Neural cell (in vitro differentiated cells): ENCODE data around the gene ARHGAP35. TPM values are rescaled to one million over a fixed set of nuclear protein-coding genes. Genes with fewer than 3 reads are reported as not detected.
"Not testable (repeated sequence)": the region's sequence is repeated elsewhere in the genome, so short reads cannot be mapped to it uniquely, and the experiment has no call there.

Experiments
- H2AFZ ChIP-seq: fragments of 200-600, 300-800 bp; sonication (generic), shearing (Covaris generic); 2 replicates; pipeline ENCODE4 v1.6.0; 2014; ENCODE audit warnings: low read depth, mild to moderate bottlenecking, antibody characterized with exemption, low read length, moderate library complexity
- H3F3A ChIP-seq: fragments of 200-600 bp; shearing (Covaris generic); 2 replicates; pipeline ENCODE4 v1.6.1; 2016; ENCODE audit warnings: mild to moderate bottlenecking, moderate library complexity, mixed read lengths, antibody characterized with exemption, low read length; ENCODE audit not compliant: insufficient read depth, poor library complexity, severe bottlenecking
- H3K27ac ChIP-seq: fragments of 200-600, 300-800 bp; sonication (generic), shearing (Covaris generic); 2 replicates; pipeline ENCODE4 v1.5.1; 2014; ENCODE audit warnings: mild to moderate bottlenecking, low read length, moderate library complexity
- H3K27me3 ChIP-seq: fragments of 300-800, 200-600 bp; sonication (generic), shearing (Covaris generic); 2 replicates; pipeline ENCODE4 v1.6.0; 2014; ENCODE audit warnings: mild to moderate bottlenecking, low read depth, low read length, moderate library complexity; ENCODE audit not compliant: insufficient read depth
- H3K36me3 ChIP-seq: fragments of 300-800, 200-600 bp; sonication (generic), shearing (Covaris generic); 2 replicates; pipeline ENCODE4 v1.5.1; 2014; ENCODE audit warnings: mild to moderate bottlenecking, antibody characterized with exemption, low read length, moderate library complexity; ENCODE audit not compliant: insufficient read depth
- H3K4me2 ChIP-seq: fragments of 300-800, 200-600 bp; sonication (generic), shearing (Covaris generic); 2 replicates; pipeline ENCODE4 v1.6.0; 2014; ENCODE audit warnings: mild to moderate bottlenecking, low read length
- H3K4me3 ChIP-seq: fragments of 300-800, 200-600 bp; sonication (generic), shearing (Covaris generic); 2 replicates; pipeline ENCODE4 v1.5.1; 2014; ENCODE audit warnings: mild to moderate bottlenecking, low read length, moderate library complexity
- H3K79me2 ChIP-seq: fragments of 200-600 bp; shearing (Covaris generic); replicated peaks from 2 replicates; pipeline ENCODE4 v1.6.0; 2014; ENCODE audit warnings: mild to moderate bottlenecking, low read length, moderate library complexity; ENCODE audit not compliant: insufficient read depth
- H3K9ac ChIP-seq: fragments of 300-800, 200-600 bp; sonication (generic), shearing (Covaris generic); 2 replicates; pipeline ENCODE4 v1.6.1; 2016; ENCODE audit warnings: mild to moderate bottlenecking, low read length, mixed read lengths
- H3K9me2 ChIP-seq: fragments of 200-600 bp; shearing (Covaris generic); 2 replicates; pipeline ENCODE4 v1.6.1; 2016; ENCODE audit warnings: mild to moderate bottlenecking, low read length, mixed read lengths; ENCODE audit not compliant: insufficient read depth
- H3K9me3 ChIP-seq: fragments of 200-600, 300-800 bp; sonication (generic), shearing (Covaris generic); 2 replicates; pipeline ENCODE4 v1.6.1; 2016; ENCODE audit warnings: mild to moderate bottlenecking, mixed run types, low read length, moderate library complexity, mixed read lengths
- H4K20me1 ChIP-seq: fragments of 200-600 bp; shearing (Covaris generic); 2 replicates; pipeline ENCODE4 v1.6.1; 2016; ENCODE audit warnings: mild to moderate bottlenecking, mixed run types; ENCODE audit not compliant: insufficient read depth
- CTCF ChIP-seq: fragments of 450-650 bp; IDR thresholded peaks from 2 replicates; pipeline ENCODE4 v1.5.1; 2014; ENCODE audit warnings: antibody characterized with exemption, mild to moderate bottlenecking, moderate library complexity; ENCODE audit not compliant: poor library complexity, severe bottlenecking
- EP300 ChIP-seq: fragments of 450-650 bp; conservative IDR thresholded peaks from 2 replicates; pipeline ENCODE4 v1.6.1; 2014; ENCODE audit warnings: antibody characterized with exemption, mild to moderate bottlenecking, moderate library complexity; ENCODE audit not compliant: poor library complexity, severe bottlenecking
- EZH2 ChIP-seq: fragments of 200-600, 300-800 bp; shearing (Covaris generic), sonication (generic); IDR thresholded peaks from 2 replicates; pipeline ENCODE4 v1.6.1; 2014; ENCODE audit warnings: antibody characterized with exemption, low read length, borderline replicate concordance, mild to moderate bottlenecking; ENCODE audit not compliant: insufficient read depth, poor library complexity, severe bottlenecking
- MXI1 ChIP-seq: fragments of 450-650 bp; conservative IDR thresholded peaks from 2 replicates; pipeline ENCODE4 v1.6.1; 2014; ENCODE audit warnings: antibody characterized with exemption, mild to moderate bottlenecking; ENCODE audit not compliant: poor library complexity, severe bottlenecking
- POLR2AphosphoS5 ChIP-seq: IDR thresholded peaks from 2 replicates; pipeline ENCODE4 v1.6.1; 2012
- RAD21 ChIP-seq: fragments of 450-650 bp; conservative IDR thresholded peaks from 2 replicates; pipeline ENCODE4 v1.6.1; 2014; ENCODE audit warnings: antibody characterized with exemption, mild to moderate bottlenecking, moderate library complexity
- REST ChIP-seq: IDR thresholded peaks from 2 replicates; pipeline ENCODE4 v1.6.1; 2012; ENCODE audit warnings: borderline replicate concordance
- SMC3 ChIP-seq: fragments of 450-650 bp; conservative IDR thresholded peaks from 2 replicates; pipeline ENCODE4 v1.6.1; 2014; ENCODE audit warnings: antibody characterized with exemption, mild to moderate bottlenecking, moderate library complexity; ENCODE audit not compliant: poor library complexity
- TAF1 ChIP-seq: IDR thresholded peaks from 2 replicates; pipeline ENCODE4 v1.6.1; 2012; ENCODE audit warnings: low read depth
- polyA plus RNA-seq: library from polyadenylated mRNA; depleted of rRNA; stranded (reverse); fragments of >200 nt; gene quantifications from 2 replicates; pipeline ENCODE4 v1.2.3, GENCODE V29; 2014

Gene ARHGAP35
- polyA plus RNA-seq, 1 donor from 2014 or later = 29.5 TPM

DNA sequence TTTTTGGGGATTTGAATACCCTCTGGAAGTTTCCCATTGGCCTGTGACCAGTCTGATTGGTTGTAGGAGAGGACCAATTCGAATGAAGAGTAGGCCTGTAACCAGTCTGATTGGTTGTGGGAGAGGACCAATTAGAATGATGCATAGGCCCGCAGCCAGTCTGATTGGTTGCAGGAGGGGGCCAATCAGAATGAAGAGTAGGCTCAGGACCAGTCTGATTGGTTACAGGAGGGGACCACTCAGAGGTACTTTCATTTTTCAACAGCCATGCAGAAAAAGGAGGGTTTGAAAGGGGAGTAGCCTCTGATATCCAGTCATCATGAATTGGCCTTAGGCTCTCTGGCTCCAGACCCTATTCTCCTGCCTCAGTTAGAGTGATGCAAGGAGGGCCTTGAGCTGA lies 42.0 kb upstream of the ARHGAP35 start:
- H3K9me2 ChIP-seq = no peaks in the 10 kb centered on the region
- TF ChIP-seq CTCF (no peak), EZH2 (no peak), EP300 (no peak), RAD21 (no peak), TAF1 (no peak), REST (no peak), MXI1 (no peak), POLR2AphosphoS5 (no peak), SMC3 (no peak)
- H3K9ac ChIP-seq = no peak overlapping the region
- no peak overlapping the region for H2AFZ ChIP-seq
- H3K4me3 ChIP-seq = no peak overlapping the region
- H3K4me2 ChIP-seq = no peak overlapping the region
- H3K27ac ChIP-seq = no peak overlapping the region
- H3K27me3 ChIP-seq = no peaks in the 10 kb centered on the region
- H3K9me3 ChIP-seq = no peaks in the 10 kb centered on the region
- H3F3A ChIP-seq = no peaks in the 10 kb centered on the region
- no peaks in the 10 kb centered on the region for H3K36me3 ChIP-seq
- no peaks in the 10 kb centered on the region for H4K20me1 ChIP-seq
- H3K79me2 ChIP-seq = no peaks in the 10 kb centered on the region

DNA sequence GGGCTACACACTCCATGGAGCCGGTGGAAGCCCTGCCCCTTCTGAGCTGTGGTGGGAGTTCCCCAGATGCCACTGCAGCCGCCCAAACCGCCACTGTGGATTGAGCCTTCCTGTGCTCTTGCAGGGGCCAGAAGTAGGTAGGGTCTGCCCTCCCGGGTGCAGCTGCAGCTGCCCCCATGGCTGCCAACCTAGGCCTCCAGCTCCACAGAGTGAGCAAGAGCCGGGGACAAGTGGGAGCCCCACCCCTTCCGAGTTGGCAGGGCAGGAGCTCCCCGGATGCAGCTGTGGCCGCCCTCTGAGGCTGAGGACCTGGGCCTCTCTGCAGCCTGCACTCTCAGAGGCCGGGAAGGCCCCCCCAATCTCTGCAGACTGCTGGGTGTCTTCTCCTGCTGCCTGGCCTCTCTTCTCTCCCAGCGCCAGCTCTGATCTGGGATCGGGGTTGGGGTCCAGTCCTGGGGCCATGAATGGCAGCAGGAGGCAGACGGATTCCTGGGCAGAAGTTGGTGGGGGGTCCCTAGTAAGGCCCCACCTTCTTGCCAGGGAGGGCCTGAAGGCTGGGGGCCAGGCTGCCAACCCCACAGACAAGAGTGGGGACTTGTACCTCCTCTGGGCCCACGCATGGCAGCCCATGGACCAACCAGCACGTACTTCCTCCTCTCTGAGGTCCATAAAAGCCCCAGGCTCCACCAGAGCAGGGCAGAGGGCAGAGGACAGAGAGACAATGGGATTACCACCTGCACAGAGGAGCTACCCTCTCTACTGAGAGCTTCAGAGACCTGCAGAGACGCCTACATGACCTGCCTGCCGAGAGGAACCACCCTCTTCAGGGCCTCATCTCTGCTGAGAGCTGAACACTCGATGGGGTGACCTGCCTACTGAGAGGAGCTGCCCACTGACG lies 39.0 kb upstream of the ARHGAP35 start:
- Histone ChIP-seq H4K20me1 (no peaks in the 10 kb centered on the region), H3K4me3 (no peak overlapping the region), H3K9me2 (no peaks in the 10 kb centered on the region), H3K9ac (no peak overlapping the region), H3K27me3 (no peaks in the 10 kb centered on the region), H3K27ac (no peak overlapping the region), H3K4me2 (no peak overlapping the region), H3K36me3 (no peaks in the 10 kb centered on the region), H2AFZ (no peak overlapping the region), H3K79me2 (no peaks in the 10 kb centered on the region), H3F3A (no peaks in the 10 kb centered on the region), H3K9me3 (no peaks in the 10 kb centered on the region)
- TF ChIP-seq TAF1 (no peak), EZH2 (no peak), CTCF (no peak), RAD21 (no peak), MXI1 (no peak), EP300 (no peak)

DNA sequence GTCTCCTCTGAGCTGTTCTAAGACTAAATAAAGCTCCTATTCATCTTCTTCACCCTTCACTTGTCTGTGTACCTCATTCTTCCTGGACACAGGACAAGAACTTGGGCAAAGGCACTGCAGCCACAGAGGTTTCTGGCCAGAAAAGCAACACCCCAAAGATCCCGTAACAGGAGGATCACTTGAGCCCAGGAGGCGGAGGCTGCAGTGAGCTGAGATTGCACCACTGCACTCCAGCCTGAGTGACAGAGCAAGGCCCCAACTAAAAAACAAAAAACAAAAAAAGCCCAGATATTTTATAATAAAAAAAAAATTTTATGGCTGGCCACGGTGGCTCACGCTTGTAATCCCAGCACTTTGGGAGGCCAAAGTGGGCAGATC lies 38.4 kb upstream of the ARHGAP35 start:
- not testable (repeated sequence) for H3K79me2 ChIP-seq, H4K20me1 ChIP-seq, H3K9ac ChIP-seq, H3K27me3 ChIP-seq, H3K9me2 ChIP-seq, H3K4me2 ChIP-seq, H3K27ac ChIP-seq, H3F3A ChIP-seq, H2AFZ ChIP-seq, H3K36me3 ChIP-seq, H3K9me3 ChIP-seq, H3K4me3 ChIP-seq
